ENCODE data around the gene HNRNPUL1. TPM values are rescaled to one million over a fixed set of nuclear protein-coding genes. Genes with fewer than 3 reads are reported as not detected.
A peak's percentile ranks its signal among the peaks of the same experiment; 100 is the strongest.

HNRNPUL1 gene
- total and polyA plus RNA-seq, 2 donors (not counting 3 experiments of a cell fraction or from before 2014, with no cell fraction given): 83.2 to 261 TPM

GRCh38 chr19:41323023-41323422, 58.9 kb downstream of the HNRNPUL1 start:
- POLR2A ChIA-PET: no interaction called here
- Histone ChIP-seq H3K27me3 (ENCODE audit: control insufficient read depth in 2 of 2, insufficient read depth in 2 of 2, low read length in 2 of 2) (no peaks in the 10 kb centered on the region), H3K4me1 (ENCODE audit: control insufficient read depth, extremely low read depth, insufficient read depth, low read length) (peaks cover 58% of the 10 kb centered on the region), H3K9me3 (replicated peaks; ENCODE audit: control insufficient read depth, insufficient read depth, low read length) (no peaks in the 10 kb centered on the region), H3K4me2 (ENCODE audit: insufficient read depth, low read length) (peak overlapping the region; percentile 29), H3K27ac (ENCODE audit: insufficient read depth, low read depth, low read length) (peak overlapping the region; percentile 100), H4K20me1 (replicated peaks; ENCODE audit: control insufficient read depth, extremely low read depth, insufficient read depth, low read length) (no peaks in the 10 kb centered on the region), H3K36me3 (ENCODE audit: control insufficient read depth in 2 of 2, extremely low read depth in 1 of 2, insufficient read depth in 2 of 2, low read length in 2 of 2) (peaks cover 0 to 24% of the 10 kb centered on the region in 2 experiments), H3K9me1 (replicated peaks; ENCODE audit: control insufficient read depth, extremely low read depth, insufficient read depth, low read length) (no peaks in the 10 kb centered on the region), H3K79me2 (ENCODE audit: control insufficient read depth, insufficient read depth, low read length) (peaks cover 9% of the 10 kb centered on the region), H3K9ac (replicated peaks; ENCODE audit: extremely low read depth, insufficient read depth, low read length) (peak overlapping the region; percentile 93), H3K4me3 (replicated peaks in 1 of 3; ENCODE audit: insufficient read depth in 1 of 3, low read depth in 1 of 3, low read length in 3 of 3) (no peak overlapping the region), H2AFZ (ENCODE audit: low read depth, low read length) (no peak overlapping the region)
- TF ChIP-seq POLR2AphosphoS5 (IDR thresholded peaks at IDR 0.05; ENCODE audit: insufficient read depth, low read depth, low read length): peak; percentile 68
- no peak for TF ChIP-seq GATA2 (IDR thresholded peaks at IDR 0.05; ENCODE audit: insufficient read depth, insufficient read length, low read depth, low read length)
- BruUV-seq (replicated peaks): no TSS peak
- intact Hi-C loops (cut with micrococcal nuclease): loop anchor here (1.0 to 5.0 kb wide), 5 partner anchors 28 to 249 kb away; partner anchors contain the start of genes BCKDHA and EXOSC5
- FAIRE-seq: peak; percentile 85
- dilution Hi-C loops (cut with MboI; ENCODE audit: extremely low pct_ligation_motif_present, low sequenced_read_pairs): no loop called here
- CTCF ChIA-PET: interaction anchor here (0.8 to 3.9 kb wide), 5 partner anchors 15 to 240 kb away, joined by 3 to 40 read pairs (median 4); partner anchors contain the start of genes B9D2 and TGFB1
- peak; percentile 82 for DNase-seq (ENCODE audit: low read depth, low spot score)

GRCh38 chr19:41323430-41324125, 59.4 kb downstream of the HNRNPUL1 start:
- Histone ChIP-seq H3K79me2 (ENCODE audit: control insufficient read depth, insufficient read depth, low read length) (peaks cover 9% of the 10 kb centered on the region), H3K27ac (ENCODE audit: insufficient read depth, low read depth, low read length) (peak overlapping the region; percentile 100), H3K36me3 (ENCODE audit: control insufficient read depth in 2 of 2, extremely low read depth in 1 of 2, insufficient read depth in 2 of 2, low read length in 2 of 2) (peaks cover 0 to 28% of the 10 kb centered on the region in 2 experiments), H3K9me1 (replicated peaks; ENCODE audit: control insufficient read depth, extremely low read depth, insufficient read depth, low read length) (no peaks in the 10 kb centered on the region), H3K4me3 (replicated peaks in 1 of 3; ENCODE audit: insufficient read depth in 1 of 3, low read depth in 1 of 3, low read length in 3 of 3) (no peak overlapping the region), H4K20me1 (replicated peaks; ENCODE audit: control insufficient read depth, extremely low read depth, insufficient read depth, low read length) (no peaks in the 10 kb centered on the region), H3K4me1 (ENCODE audit: control insufficient read depth, extremely low read depth, insufficient read depth, low read length) (peaks cover 64% of the 10 kb centered on the region), H2AFZ (ENCODE audit: low read depth, low read length) (no peak overlapping the region), H3K9me3 (replicated peaks; ENCODE audit: control insufficient read depth, insufficient read depth, low read length) (no peaks in the 10 kb centered on the region), H3K9ac (replicated peaks; ENCODE audit: extremely low read depth, insufficient read depth, low read length) (peak overlapping the region; percentile 93), H3K27me3 (ENCODE audit: control insufficient read depth in 2 of 2, insufficient read depth in 2 of 2, low read length in 2 of 2) (no peaks in the 10 kb centered on the region), H3K4me2 (ENCODE audit: insufficient read depth, low read length) (peak overlapping the region; percentile 29)
- no TSS peak for BruUV-seq (replicated peaks)
- intact Hi-C loops (cut with micrococcal nuclease): loop anchor here (1.0 to 5.0 kb wide), 5 partner anchors 28 to 249 kb away; partner anchors contain the start of genes BCKDHA and EXOSC5
- FAIRE-seq (peak; percentile 86), DNase-seq (ENCODE audit: low read depth, low spot score) (peak; percentile 98)
- ChIA-PET CTCF (interaction anchor here (0.7 to 3.9 kb wide), 6 partner anchors 16 to 240 kb away, joined by 3 to 40 read pairs (median 4); partner anchors contain the start of genes B9D2 and TGFB1), POLR2A (interaction anchor here (0.5 kb wide), 1 partner anchor 133 kb away, joined by 3 read pairs; no protein-coding TSS in a partner anchor)
- peak; percentile 4 for TF ChIP-seq MAX (IDR thresholded peaks at IDR 0.05; ENCODE audit: insufficient read depth, insufficient read length)
- peak; percentile 95 for TF ChIP-seq FOS (IDR thresholded peaks at IDR 0.05; ENCODE audit: borderline replicate concordance, insufficient read depth, low read length)
- TF ChIP-seq JUN (IDR thresholded peaks at IDR 0.05; ENCODE audit: borderline replicate concordance, insufficient read depth, insufficient read length, low read depth): peak; percentile 44
- no peak for TF ChIP-seq MYC (IDR thresholded peaks at IDR 0.05; ENCODE audit: low read depth, low read length)
- peak; percentile 47 for TF ChIP-seq GATA2 (IDR thresholded peaks at IDR 0.05; ENCODE audit: insufficient read depth, insufficient read length, low read depth, low read length)
- TF ChIP-seq POLR2A (IDR thresholded peaks at IDR 0.05; ENCODE audit: low read depth, low read length): no peak
- no peak for TF ChIP-seq EZH2 (IDR thresholded peaks at IDR 0.05; ENCODE audit: borderline replicate concordance, low read depth, low read length, severe bottlenecking)
- peak; percentile 76 for TF ChIP-seq POLR2AphosphoS5 (IDR thresholded peaks at IDR 0.05; ENCODE audit: insufficient read depth, low read depth, low read length)
- no peak for TF ChIP-seq CTCF (IDR thresholded peaks at IDR 0.05; ENCODE audit: extremely low read depth in 1 of 2, insufficient read depth in 1 of 2, low read depth in 1 of 2, low read length in 2 of 2)
- dilution Hi-C loops (cut with MboI; ENCODE audit: extremely low pct_ligation_motif_present, low sequenced_read_pairs): no loop called here

Measured in endothelial cell of umbilical vein (primary cell).